Mammary epithelial cell (primary cell): ENCODE measurements around the gene LRP5.

ENCODE experiments used
- CTCF ChIP-seq, 2 donors: IDR thresholded peaks in 1 of 2; conservative IDR thresholded peaks in 1 of 2; 2 replicates each; pipeline ENCODE4 v1.5.1; 2011 to 2012; ENCODE audit warnings: inconsistent platforms in 2 of 2, low read length in 2 of 2, mild to moderate bottlenecking in 2 of 2, control low read depth in 1 of 2, low read depth in 1 of 2; ENCODE audit not compliant: insufficient read depth in 1 of 2; ENCODE audit errors: extremely low read depth in 1 of 2
- EZH2 ChIP-seq: IDR thresholded peaks from 2 replicates; pipeline ENCODE4 v1.6.1; 2012; ENCODE audit warnings: low read length, inconsistent platforms, borderline replicate concordance

- no peak for TF ChIP-seq CTCF (conservative IDR thresholded peaks at IDR 0.05 in 1 of 2, IDR thresholded peaks at IDR 0.05 in 1 of 2; ENCODE audit: extremely low read depth in 1 of 2, insufficient read depth in 1 of 2, low read depth in 1 of 2, low read length in 2 of 2)
- TF ChIP-seq EZH2: no peak
These were observed 25.8 kb downstream of the LRP5 start for GRCh38 chr11:68338051-68338780.
